ENCODE results near the gene HCRTR2.
"Not testable (repeated sequence)": the region's sequence is repeated elsewhere in the genome, so short reads cannot be mapped to it uniquely, and the experiment has no call there.

Gene HCRTR2

DNA sequence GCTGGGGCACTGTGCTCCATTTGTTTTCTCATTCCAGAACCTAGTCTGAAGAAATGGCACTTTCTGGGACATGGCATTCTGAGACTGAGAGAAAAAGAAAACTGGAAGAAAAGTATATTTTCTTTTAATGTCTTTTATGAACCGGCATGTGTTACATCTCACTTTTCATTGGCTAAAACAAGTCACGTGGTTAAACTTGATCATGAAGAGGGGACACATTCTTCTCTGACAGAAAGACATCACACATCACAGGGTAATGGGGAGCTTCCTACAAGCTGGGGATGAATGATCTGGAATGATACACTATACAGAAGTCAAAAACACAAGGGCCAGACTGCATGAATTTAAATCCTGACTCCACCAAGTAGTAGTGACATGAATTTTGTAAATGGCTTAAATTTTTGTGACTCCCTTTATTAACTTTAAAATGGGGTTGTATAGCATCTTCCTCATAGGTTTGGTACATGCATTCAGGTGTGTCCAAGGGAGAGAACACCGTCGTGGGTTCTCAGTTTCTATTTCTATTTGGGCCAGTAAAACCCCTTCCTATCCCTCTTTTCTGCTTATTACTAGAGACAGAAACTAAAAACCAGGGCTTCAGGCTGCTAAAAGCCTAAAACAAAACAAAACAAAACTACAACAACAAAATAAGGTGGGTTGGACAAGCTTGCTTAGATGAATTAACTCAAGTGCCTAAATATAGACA, 91.2 kb downstream of the HCRTR2 start:
- no peak for TF ChIP-seq ZNF274 (IDR thresholded peaks at IDR 0.05; ENCODE audit: low read depth, low read length)
- no peak overlapping the region for H3K4me3 ChIP-seq (ENCODE audit: low read length)

DNA sequence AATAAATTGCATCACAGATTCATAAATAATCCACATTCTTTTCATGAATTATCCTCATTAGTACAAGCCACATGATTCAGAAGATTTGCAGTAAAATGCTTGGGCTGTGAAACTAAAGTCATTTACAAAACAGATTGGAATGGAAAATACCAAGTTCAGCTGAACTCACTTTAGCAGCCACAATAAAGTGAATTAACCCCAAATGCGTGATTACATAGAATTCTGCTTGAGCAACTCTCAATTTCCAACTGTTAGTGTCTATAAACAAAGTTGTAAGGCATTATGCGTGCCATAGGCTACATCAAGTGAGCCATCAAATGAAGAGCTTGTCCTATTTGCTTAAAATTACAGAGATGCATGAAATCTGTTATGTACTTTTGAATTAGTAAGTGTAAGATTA, 92.6 kb downstream of the HCRTR2 start:
- no peak overlapping the region for H3K4me3 ChIP-seq (ENCODE audit: low read length)
- no peak for TF ChIP-seq ZNF274 (IDR thresholded peaks at IDR 0.05; ENCODE audit: low read depth, low read length)

DNA sequence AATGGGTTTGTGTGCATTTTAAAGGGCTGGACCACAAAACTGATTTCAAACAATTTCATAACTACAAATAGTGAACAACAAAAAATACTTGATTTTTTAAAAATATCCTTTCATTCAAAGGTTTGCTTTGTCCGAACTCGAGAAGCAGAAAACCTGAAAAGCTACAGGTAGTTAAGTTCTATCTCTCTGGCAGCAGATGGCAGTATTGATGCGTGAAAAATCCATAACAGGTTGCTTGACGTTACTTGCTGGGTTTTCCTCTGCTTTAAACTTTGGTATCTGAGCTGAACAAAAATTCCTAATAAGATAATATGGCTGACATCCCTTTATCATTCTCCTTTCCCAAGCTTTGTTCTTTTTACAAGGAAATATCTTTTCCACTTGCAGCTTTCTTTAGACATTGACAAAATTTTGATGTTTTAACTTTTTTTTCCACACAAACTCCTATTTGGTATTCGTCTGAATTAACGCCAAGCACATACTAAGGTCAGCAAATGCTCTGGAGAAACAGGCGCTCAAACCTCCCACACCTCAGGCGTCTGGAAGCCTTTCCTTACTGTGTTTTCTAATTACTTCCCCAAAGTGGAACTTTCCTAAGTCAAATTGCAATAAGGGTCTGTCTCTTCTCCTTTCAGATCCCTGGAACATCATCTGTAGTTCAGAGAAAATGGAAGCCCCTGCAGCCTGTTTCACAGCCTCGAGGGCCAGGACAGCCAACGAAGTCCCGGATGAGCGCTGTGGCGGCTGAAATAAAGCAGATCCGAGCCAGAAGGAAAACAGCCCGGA, 102.6 kb downstream of the HCRTR2 start:
- H3K4me3 ChIP-seq (ENCODE audit: low read length), result no peak overlapping the region
- no peak for TF ChIP-seq ZNF274 (IDR thresholded peaks at IDR 0.05; ENCODE audit: low read depth, low read length)

DNA sequence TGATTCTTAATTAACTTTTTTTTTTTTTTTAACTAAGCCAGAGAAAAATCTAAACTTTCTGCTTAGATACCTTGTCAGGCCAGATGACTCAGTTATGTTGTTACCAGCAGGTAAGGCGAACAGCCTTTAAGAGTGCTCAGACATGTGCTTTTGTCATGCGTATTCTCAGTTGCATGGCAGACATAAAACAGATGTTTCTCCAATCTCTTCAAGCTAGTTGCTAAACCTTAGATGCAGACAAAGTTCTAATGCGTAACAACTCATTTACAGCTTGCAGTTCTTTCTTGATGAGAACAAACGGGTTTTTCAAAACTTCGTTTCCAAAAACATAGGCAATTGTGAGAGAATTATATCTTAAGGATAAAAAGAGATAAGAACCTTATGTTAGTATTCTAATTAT, 103.3 kb downstream of the HCRTR2 start:
- TF ChIP-seq ZNF274 (IDR thresholded peaks at IDR 0.05; ENCODE audit: low read depth, low read length), result no peak

DNA sequence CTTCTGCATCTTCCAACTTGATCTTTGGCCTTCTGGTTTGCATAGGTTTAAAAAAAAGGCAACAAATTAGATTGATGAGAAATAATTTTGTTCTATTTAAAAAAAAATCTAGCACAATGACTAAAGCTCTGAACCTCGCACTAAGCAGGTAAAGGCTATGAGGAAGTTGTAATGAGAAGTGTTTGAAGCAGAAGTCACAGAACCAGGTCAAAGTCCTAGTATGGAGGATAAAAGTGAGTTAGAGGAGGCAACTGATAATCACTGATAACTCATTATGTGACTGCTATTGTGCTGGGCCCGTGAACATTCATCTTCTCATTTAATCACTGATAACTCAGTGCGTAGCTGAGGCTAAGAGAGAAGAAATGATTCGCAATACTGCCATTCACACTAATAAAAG, 106.9 kb downstream of the HCRTR2 start:
- TF ChIP-seq ZNF274 (IDR thresholded peaks at IDR 0.05; ENCODE audit: low read depth, low read length), result no peak
- no peak overlapping the region for H3K4me3 ChIP-seq (ENCODE audit: low read length)

More for the DNA sequence above, 103.3 kb downstream of the HCRTR2 start:
- H3K4me3 ChIP-seq (ENCODE audit: low read length), result no peak overlapping the region

DNA sequence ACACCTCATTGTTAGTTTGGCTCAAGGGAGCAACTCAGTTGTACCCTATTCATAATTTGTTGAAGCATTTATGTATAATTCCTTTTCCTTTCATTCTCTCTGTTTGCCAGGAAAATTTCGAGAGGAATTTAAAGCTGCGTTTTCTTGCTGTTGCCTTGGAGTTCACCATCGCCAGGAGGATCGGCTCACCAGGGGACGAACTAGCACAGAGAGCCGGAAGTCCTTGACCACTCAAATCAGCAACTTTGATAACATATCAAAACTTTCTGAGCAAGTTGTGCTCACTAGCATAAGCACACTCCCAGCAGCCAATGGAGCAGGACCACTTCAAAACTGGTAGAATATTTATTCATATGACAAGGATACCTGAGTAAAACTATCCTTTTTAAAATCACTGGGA, 107.8 kb downstream of the HCRTR2 start:
- no peak overlapping the region for H3K4me3 ChIP-seq (ENCODE audit: low read length)
- TF ChIP-seq ZNF274 (IDR thresholded peaks at IDR 0.05; ENCODE audit: low read depth, low read length), result no peak

DNA sequence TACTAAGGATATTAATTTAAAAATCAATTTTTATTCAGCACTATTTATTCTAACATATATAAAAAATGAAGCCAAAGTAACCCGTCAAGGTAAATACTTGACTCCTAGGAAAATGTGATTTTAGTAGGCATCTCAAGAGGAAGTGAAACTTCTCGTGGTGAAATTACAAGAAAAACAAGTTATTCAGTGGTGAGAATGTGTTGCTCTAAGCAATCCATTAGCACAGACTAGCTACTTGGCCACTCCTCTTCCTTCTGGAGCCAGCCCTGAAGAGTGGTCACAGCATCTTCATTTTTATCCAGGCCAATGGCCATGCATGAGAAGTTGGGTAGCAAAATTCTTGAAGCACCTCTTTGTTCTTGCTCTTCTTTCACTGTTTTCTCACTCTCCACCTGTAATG, 112.5 kb downstream of the HCRTR2 start:
- no peak for TF ChIP-seq ZNF274 (IDR thresholded peaks at IDR 0.05; ENCODE audit: low read depth, low read length)
- H3K4me3 ChIP-seq (ENCODE audit: low read length), result no peak overlapping the region

DNA sequence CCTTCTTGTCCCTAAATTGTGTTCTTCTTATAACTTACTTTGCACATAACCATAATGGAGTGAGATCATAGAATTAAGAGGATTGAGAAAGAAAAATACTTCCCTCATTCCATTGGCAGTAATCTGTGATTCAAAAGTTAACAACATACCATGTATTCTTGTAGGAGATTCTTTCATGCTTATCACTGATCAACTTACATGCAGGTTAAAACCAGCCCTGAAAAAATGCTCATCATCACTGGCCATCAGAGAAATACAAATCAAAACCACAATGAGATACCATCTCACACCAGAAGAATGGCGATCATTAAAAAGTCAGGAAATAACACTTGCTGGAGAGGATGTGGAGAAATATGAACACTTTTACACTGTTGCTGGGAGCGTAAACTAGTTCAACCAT, 116.4 kb downstream of the HCRTR2 start:
- TF ChIP-seq ZNF274 (IDR thresholded peaks at IDR 0.05; ENCODE audit: low read depth, low read length), result no peak
- no peak overlapping the region for H3K4me3 ChIP-seq (ENCODE audit: low read length)

DNA sequence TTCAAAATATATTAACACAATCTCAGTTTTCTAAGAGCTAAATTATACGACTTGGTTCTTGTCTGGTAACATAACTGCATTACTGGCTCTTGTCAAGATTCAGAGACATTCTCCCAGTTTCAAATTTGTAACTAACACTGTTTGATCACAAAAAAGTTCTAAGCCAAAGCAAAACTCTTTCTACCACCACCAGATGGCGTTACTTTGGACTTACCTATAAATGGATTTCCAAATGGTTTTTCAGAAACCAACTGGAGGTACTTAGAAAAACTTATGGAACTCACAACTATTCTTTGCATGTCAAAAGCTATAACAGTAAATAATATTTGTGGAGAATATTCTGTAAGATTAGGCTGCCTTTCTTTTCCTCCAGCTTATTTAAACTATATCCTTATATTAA, 118.8 kb downstream of the HCRTR2 start:
- no peak for TF ChIP-seq ZNF274 (IDR thresholded peaks at IDR 0.05; ENCODE audit: low read depth, low read length)
- no peak overlapping the region for H3K4me3 ChIP-seq (ENCODE audit: low read length)

DNA sequence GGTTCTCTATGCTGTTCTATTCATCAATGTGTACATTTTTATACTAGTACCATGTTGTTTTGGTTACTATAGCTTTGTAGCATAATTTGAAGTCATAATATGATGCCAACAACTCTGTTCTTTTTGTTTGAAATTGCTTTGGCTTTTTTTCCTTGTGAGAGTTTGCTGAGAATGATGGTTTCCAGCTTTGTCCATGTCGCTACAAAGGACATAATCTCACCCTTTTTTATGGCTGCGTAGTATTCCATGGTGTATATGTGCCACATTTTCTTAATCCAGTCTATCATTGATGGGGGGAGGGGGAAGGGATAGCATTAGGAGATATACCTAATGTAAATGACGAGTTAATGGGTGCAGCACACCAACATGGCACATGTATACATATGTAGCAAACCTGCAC, 122.9 kb downstream of the HCRTR2 start:
- not testable (repeated sequence) for H3K4me3 ChIP-seq (ENCODE audit: low read length)

DNA sequence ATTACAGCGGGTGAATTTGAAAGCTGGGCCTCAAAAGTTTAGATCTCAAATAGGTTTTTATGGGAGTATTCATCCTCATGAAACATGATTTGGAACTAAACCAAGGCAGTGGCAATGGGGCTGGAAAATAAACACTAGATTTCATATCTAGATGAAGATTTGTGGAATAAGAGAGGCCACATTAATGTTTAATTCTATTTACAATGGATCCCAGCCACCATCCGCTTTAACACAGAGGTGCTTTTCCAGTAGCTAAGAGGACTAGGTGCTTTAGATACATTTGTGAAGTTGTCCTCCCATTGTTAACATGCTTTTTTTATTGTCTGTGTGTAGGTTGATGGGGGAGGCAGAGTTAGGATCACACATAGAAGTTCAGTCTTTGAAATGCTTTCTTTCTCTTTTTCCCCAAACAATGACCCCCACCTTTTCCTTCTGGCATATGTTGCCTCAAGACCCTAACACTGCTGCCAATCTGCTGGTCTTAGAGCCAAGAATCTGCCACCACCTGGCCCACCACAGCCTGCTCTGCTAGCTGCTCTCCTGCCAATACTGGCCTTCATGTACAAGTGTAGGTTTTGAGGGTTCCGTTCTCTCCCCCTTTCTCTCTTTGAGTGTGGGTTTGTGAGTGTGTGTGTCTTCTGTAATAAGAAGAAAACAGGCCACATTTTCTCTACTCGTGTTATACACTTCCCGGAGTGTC, 125.1 kb downstream of the HCRTR2 start:
- TF ChIP-seq ZNF274 (IDR thresholded peaks at IDR 0.05; ENCODE audit: low read depth, low read length), result no peak
- no peak overlapping the region for H3K4me3 ChIP-seq (ENCODE audit: low read length)

DNA sequence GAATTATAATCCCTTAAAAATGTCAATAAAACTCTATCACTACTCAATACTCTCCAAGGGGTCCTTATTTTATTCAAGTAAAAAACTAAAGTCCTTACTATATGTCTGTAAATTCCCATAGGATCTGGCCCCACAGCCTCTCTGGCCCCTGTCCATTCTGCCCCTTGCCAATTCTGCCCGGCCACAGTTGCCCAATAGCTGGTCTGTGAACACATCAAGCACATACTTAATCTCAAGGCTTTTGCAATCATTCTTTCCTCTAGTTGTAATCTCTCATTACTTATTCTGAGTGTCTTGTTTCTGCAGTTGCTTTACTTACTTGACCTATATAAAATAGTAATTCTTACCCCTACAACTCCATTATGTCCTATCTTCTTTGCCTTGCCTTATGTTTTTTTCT, 130.4 kb downstream of the HCRTR2 start:
- no peak for TF ChIP-seq ZNF274 (IDR thresholded peaks at IDR 0.05; ENCODE audit: low read depth, low read length)
- H3K4me3 ChIP-seq (ENCODE audit: low read length), result no peak overlapping the region

DNA sequence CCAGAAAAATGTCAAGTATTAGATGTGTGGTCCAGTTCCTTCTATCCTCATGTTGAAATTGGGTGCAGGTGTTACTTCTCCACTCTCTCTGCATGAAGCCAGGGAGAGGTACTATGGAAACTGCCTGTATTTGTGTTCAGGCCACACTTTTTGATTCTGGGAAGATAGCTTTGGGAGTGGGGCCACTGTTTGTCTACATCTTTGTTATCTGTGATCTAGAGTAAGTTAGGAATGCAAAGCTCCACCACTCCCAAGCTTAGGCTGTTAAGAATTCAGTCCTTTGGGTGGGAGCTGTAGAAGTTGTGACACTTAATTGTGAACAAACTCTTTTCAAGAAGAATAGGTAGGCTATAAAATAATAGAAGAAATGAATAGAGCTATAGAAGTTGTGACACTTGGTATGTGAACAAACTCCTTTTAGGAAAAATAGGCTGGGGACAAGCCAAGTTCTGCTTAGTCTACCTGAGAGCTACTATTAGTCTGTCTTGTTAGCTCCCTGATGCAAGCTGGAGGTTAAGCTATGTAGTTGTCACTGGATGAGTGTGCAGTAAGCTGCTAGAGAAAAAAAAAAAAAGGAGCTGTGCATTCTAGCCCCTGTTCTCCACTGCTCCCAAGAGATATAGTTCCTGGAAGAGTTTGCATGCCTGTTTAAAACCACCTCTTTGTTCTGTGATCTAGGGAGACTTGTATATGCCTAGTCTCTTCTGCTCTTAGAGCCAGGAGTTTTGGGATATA, 145.8 kb downstream of the HCRTR2 start:
- no peak overlapping the region for H3K4me3 ChIP-seq (ENCODE audit: low read length)
- no peak for TF ChIP-seq ZNF274 (IDR thresholded peaks at IDR 0.05; ENCODE audit: low read depth, low read length)

DNA sequence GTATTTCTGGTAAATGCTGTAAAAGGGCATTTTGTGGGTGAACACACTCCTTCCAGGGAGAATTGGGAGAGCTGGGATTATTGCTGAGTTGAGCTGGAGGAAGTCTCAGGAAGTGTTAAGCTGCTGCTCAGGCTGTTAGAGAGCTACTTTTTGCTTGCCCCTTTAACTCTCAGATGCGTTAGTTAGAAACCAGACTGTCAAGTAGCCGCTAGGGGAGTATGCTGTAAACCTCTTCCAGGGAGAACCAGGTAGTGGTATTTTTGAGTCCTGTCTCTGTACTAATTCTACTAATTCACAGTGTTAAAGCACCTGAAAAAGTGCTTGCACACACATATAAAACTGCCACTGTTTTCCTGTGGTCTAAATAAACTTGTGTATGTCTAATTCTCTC, 146.4 kb downstream of the HCRTR2 start:
- no peak for TF ChIP-seq ZNF274 (IDR thresholded peaks at IDR 0.05; ENCODE audit: low read depth, low read length)
- H3K4me3 ChIP-seq (ENCODE audit: low read length), result no peak overlapping the region
